Measurements from ENCODE around the gene CLCN5. TPM values are rescaled to one million over a fixed set of nuclear protein-coding genes. Genes with fewer than 3 reads are reported as not detected.

CLCN5 gene
- polyA plus RNA-seq, 2 of the 4 experiments (the other 2 are of a cell fraction) = 2.6 to 5.2 TPM

DNA sequence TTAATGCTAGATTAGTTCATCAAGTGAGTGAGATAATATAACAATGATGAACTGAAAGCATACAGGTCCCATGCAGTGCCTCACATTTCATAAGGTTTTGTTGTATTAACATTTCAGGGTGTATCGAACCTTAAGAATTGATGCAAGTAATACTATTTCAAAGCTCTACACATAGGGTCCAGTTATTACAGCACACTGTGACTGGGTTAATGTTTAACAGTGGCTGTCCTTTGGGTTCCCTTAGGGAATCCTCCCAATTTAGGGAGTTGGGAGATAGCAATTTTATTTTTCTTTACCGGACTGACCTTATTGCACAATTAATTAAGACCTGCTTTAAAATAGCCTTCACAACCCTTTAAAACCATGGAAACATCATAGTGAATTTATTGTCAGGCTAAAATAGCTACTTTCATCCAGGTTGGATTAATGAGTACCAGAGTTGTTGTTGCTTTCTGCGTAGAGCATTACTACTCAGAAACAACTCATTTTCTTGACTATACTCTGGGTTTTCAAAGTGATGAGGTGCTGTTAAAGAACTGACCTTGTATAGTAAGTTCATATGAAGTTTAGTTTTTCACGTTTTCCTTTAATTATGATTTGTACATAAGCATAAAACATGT lies 144.0 kb downstream of the CLCN5 start:
- CTCF ChIA-PET = no interaction called here
- H3K27ac ChIP-seq = no peak overlapping the region
- DNase-seq (ENCODE audit: low read depth in 1 of 2, low spot score in 1 of 2) = no peak

GRCh38 chrX:50067435-50068284 lies 145.3 kb downstream of the CLCN5 start:
- ChIA-PET POLR2A (no interaction called here), CTCF (interaction anchor here (0.6 to 1.5 kb wide), 2 partner anchors 33 to 152 kb away, joined by 3 to 5 read pairs; no protein-coding TSS in a partner anchor)
- ATAC-seq (peak; percentile 50 to 61; a peak in 4 of 6 replicates), DNase-seq (ENCODE audit: low read depth in 1 of 2, low spot score in 1 of 2) (peak; percentile 5 to 26), FAIRE-seq (no peak)
- Histone ChIP-seq H3K9me3 (no peaks in the 10 kb centered on the region), H3K4me2 (peak overlapping the region; percentile 51), H3K27ac (no peak overlapping the region), H3K4me1 (0 out of 3 replicates have a peak, but pooled peaks cover 3% of the 10 kb centered on the region), H3K4me3 (no peak overlapping the region)
- 53% methylated on average over 9 of the region's 9 CpGs for whole genome bisulfite sequencing (ENCODE audit: missing lambda C conversion rate)
- TF ChIP-seq PBX3 (IDR thresholded peaks at IDR 0.05) = no peak
- TF ChIP-seq USF2 (IDR thresholded peaks at IDR 0.05) = peak; percentile 74

More for the DNA sequence above, 144.0 kb downstream of the CLCN5 start:
- FAIRE-seq (no peak), ATAC-seq (no peak)
- H3K4me2 ChIP-seq = no peak overlapping the region; the same call in 2 of the 3 replicates
- H3K4me3 ChIP-seq = no peak overlapping the region
- TF ChIP-seq CBX8 (IDR thresholded peaks at IDR 0.05) = no peak
- TF ChIP-seq HDAC2 (IDR thresholded peaks at IDR 0.05) = no peak
- no peak for TF ChIP-seq NR3C1 (IDR thresholded peaks at IDR 0.05)
- no peak for TF ChIP-seq TP53 (CRISPR knock-in tag; IDR thresholded peaks at IDR 0.05)
- no peak for TF ChIP-seq POLR2AphosphoS2 (conservative IDR thresholded peaks at IDR 0.05; ENCODE audit: low read length)
- POLR2A ChIA-PET = interaction anchor here (0.7 kb wide), 1 partner anchor 1527 kb away, joined by 7 read pairs; no protein-coding TSS in a partner anchor
- 60% methylated on average over 4 of the region's 4 CpGs for WGBS (ENCODE audit: missing lambda C conversion rate)
- H3K9me3 ChIP-seq = no peaks in the 10 kb centered on the region
- H3K4me1 ChIP-seq = 0 out of 3 replicates have a peak, but pooled peaks cover 3% of the 10 kb centered on the region

DNA sequence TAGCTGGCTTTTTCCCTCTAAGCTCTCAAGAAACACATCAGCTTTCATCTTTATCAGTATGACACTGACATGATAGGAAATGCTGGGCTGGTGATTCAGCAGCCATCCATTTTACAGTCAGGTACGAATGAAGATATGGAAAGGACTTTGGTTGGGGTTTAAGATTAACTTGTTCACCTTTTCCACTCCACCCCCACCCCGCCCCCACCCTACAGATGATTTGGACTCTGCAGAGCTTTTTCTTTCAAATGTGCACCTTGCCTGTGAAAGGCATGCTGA lies 145.8 kb downstream of the CLCN5 start:
- FAIRE-seq = no peak
- ChIA-PET CTCF (interaction anchor here (1.5 kb wide), 1 partner anchor 32 kb away, joined by 5 read pairs; no protein-coding TSS in a partner anchor), POLR2A (no interaction called here)
- H3K4me2 ChIP-seq = no peak overlapping the region
- no peak overlapping the region for H3K27ac ChIP-seq
- H3K9me3 ChIP-seq = no peaks in the 10 kb centered on the region
- no peak overlapping the region for H3K4me3 ChIP-seq
- TF ChIP-seq BHLHE40 (IDR thresholded peaks at IDR 0.05; ENCODE audit: low read depth, low read length) (no peak), SMC3 (IDR thresholded peaks at IDR 0.05) (no peak), CHD2 (IDR thresholded peaks at IDR 0.05; ENCODE audit: low read length, partially characterized antibody) (no peak), ELK1 (IDR thresholded peaks at IDR 0.05; ENCODE audit: low read depth, low read length) (no peak), CBX2 (IDR thresholded peaks at IDR 0.05; ENCODE audit: borderline replicate concordance, low read depth) (no peak), HOXA7 (CRISPR knock-in tag; IDR thresholded peaks at IDR 0.05) (no peak), HOXB5 (CRISPR knock-in tag; IDR thresholded peaks at IDR 0.05) (no peak), HDAC2 (IDR thresholded peaks at IDR 0.05) (no peak), KDM1A (IDR thresholded peaks at IDR 0.05; ENCODE audit: low read depth) (no peak), ZNF302 (CRISPR knock-in tag; IDR thresholded peaks at IDR 0.05) (no peak), CEBPB (IDR thresholded peaks at IDR 0.05) (no peak), EHMT2 (IDR thresholded peaks at IDR 0.05; ENCODE audit: low read depth) (no peak), ZFP36 (IDR thresholded peaks at IDR 0.05; ENCODE audit: borderline replicate concordance, partially characterized antibody) (no peak), EP300 (IDR thresholded peaks at IDR 0.05) (no peak), MAZ (IDR thresholded peaks at IDR 0.05; ENCODE audit: borderline replicate concordance, low read depth, low read length) (no peak), TFCP2L1 (CRISPR knock-in tag; IDR thresholded peaks at IDR 0.05) (no peak), HOXB13 (CRISPR knock-in tag; IDR thresholded peaks at IDR 0.05; ENCODE audit: low read depth) (no peak), RCOR1 (IDR thresholded peaks at IDR 0.05; ENCODE audit: low read depth, low read length) (no peak)
- TF ChIP-seq, protein P1, sequence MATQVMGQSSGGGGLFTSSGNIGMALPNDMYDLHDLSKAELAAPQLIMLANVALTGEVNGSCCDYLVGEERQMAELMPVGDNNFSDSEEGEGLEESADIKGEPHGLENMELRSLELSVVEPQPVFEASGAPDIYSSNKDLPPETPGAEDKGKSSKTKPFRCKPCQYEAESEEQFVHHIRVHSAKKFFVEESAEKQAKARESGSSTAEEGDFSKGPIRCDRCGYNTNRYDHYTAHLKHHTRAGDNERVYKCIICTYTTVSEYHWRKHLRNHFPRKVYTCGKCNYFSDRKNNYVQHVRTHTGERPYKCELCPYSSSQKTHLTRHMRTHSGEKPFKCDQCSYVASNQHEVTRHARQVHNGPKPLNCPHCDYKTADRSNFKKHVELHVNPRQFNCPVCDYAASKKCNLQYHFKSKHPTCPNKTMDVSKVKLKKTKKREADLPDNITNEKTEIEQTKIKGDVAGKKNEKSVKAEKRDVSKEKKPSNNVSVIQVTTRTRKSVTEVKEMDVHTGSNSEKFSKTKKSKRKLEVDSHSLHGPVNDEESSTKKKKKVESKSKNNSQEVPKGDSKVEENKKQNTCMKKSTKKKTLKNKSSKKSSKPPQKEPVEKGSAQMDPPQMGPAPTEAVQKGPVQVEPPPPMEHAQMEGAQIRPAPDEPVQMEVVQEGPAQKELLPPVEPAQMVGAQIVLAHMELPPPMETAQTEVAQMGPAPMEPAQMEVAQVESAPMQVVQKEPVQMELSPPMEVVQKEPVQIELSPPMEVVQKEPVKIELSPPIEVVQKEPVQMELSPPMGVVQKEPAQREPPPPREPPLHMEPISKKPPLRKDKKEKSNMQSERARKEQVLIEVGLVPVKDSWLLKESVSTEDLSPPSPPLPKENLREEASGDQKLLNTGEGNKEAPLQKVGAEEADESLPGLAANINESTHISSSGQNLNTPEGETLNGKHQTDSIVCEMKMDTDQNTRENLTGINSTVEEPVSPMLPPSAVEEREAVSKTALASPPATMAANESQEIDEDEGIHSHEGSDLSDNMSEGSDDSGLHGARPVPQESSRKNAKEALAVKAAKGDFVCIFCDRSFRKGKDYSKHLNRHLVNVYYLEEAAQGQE (IDR thresholded peaks at IDR 0.05) = no peak
- 0 out of 3 replicates have a peak, but pooled peaks cover 3% of the 10 kb centered on the region for H3K4me1 ChIP-seq
- 24% methylated on average over 2 of the region's 2 CpGs for WGBS (ENCODE audit: missing lambda C conversion rate)
- no peak for ATAC-seq
- DNase-seq (ENCODE audit: low read depth in 1 of 2, low spot score in 1 of 2) = no peak

Measured in A549 (cell line).